B cell (primary cell): ENCODE data around the gene ANKS4B. TPM values are rescaled to one million over a fixed set of nuclear protein-coding genes. Genes with fewer than 3 reads are reported as not detected.

Source experiments
- ATAC-seq: fragments of 200-7000 bp; cut with Tn5 transposase; one replicate; pipeline ENCODE4 v1.10.0; 2021; ENCODE audit warnings: low read depth, mild to moderate bottlenecking, moderate number of reproducible peaks, moderate library complexity
- CTCF ChIA-PET: fragments of 350-600 bp; sonication (Branson Sonifier 250); formaldehyde crosslinking; loops from one replicate; lab custom pipeline; 2021; ENCODE audit warnings: antibody characterized with exemption, inconsistent platforms; lab: Charles Lee
- POLR2A ChIA-PET: fragments of 350-600 bp; sonication (Branson Sonifier 250); formaldehyde crosslinking; loops from one replicate; lab custom pipeline; 2021; ENCODE audit warnings: antibody characterized with exemption; lab: Charles Lee
- DNase-seq: peaks from one replicate; pipeline ENCODE4 v3.0.0; 2013
- H2AFZ ChIP-seq: 2 replicates; pipeline ENCODE4 v1.6.1; 2012; ENCODE audit warnings: mild to moderate bottlenecking, low read depth, low read length; ENCODE audit not compliant: insufficient read depth, poor library complexity, severe bottlenecking
- H3K27ac ChIP-seq, 2 donors: 1 replicate in 1 of 2; 2 replicates in 1 of 2; pipeline ENCODE4 v1.5.1; 2012 to 2013; ENCODE audit warnings: low read length in 2 of 2, mild to moderate bottlenecking in 2 of 2, moderate library complexity in 1 of 2
- H3K27me3 ChIP-seq, 4 experiments: fragments of 200-600 bp in 1 of 4; sonication (generic) in 1 of 4; replicated peaks in 1 of 4; 1 replicate in 2 of 4; 2 replicates in 2 of 4; pipeline versions ENCODE4 v1.6.1 to v1.7.0; 2013 to 2016; ENCODE audit warnings: low read length in 3 of 4, mild to moderate bottlenecking in 2 of 4, mixed read lengths in 1 of 4, moderate library complexity in 1 of 4; ENCODE audit not compliant: insufficient read depth in 4 of 4, control insufficient read depth in 3 of 4; ENCODE audit errors: control extremely low read depth in 1 of 4
- H3K36me3 ChIP-seq, 2 experiments: replicated peaks in 1 of 2; 1 replicate in 1 of 2; 2 replicates in 1 of 2; pipeline versions ENCODE4 v1.6.1 to v1.7.1; 2013; ENCODE audit warnings: low read length in 1 of 2; ENCODE audit not compliant: insufficient read depth in 2 of 2, control insufficient read depth in 1 of 2; ENCODE audit errors: control extremely low read depth in 1 of 2, extremely low read depth in 1 of 2
- H3K4me1 ChIP-seq, 2 donors: fragments of 200-600 bp in 1 of 2; sonication (generic) in 1 of 2; 1 replicate in 1 of 2; 2 replicates in 1 of 2; pipeline versions ENCODE4 v1.5.1 to v1.6.1; 2013 to 2017; ENCODE audit warnings: low read length in 2 of 2; ENCODE audit not compliant: control insufficient read depth in 2 of 2, insufficient read depth in 2 of 2
- H3K4me2 ChIP-seq: replicated peaks from 2 replicates; pipeline ENCODE3; 2012; ENCODE audit warnings: mild to moderate bottlenecking, low read depth, low read length; ENCODE audit not compliant: poor library complexity, severe bottlenecking
- H3K4me3 ChIP-seq, 5 experiments: fragments of 200-600 bp in 1 of 5; sonication (generic) in 1 of 5; 1 replicate in 3 of 5; 2 replicates in 2 of 5; pipeline versions ENCODE4 v1.5.1 to v1.7.0; 2011 to 2016; ENCODE audit warnings: low read length in 4 of 5, mild to moderate bottlenecking in 4 of 5, low read depth in 2 of 5, control low read depth in 1 of 5, moderate library complexity in 1 of 5; ENCODE audit not compliant: insufficient read depth in 1 of 5; ENCODE audit errors: control extremely low read depth in 1 of 5, extremely low read depth in 1 of 5
- H3K79me2 ChIP-seq: fragments of 200-600 bp; sonication (generic); one replicate; pipeline ENCODE4 v1.6.0; 2016; ENCODE audit warnings: low read length; ENCODE audit not compliant: control insufficient read depth, insufficient read depth
- H3K9ac ChIP-seq: fragments of 200-600 bp; sonication (generic); 2 replicates; pipeline ENCODE4 v1.6.1; 2017; ENCODE audit warnings: mild to moderate bottlenecking, low read length, moderate library complexity
- H3K9me3 ChIP-seq, 3 donors: one replicate each; pipeline versions ENCODE4 v1.6.1 to v1.7.1; 2013; ENCODE audit warnings: low read length in 2 of 3; ENCODE audit not compliant: control insufficient read depth in 2 of 3, insufficient read depth in 1 of 3; ENCODE audit errors: control extremely low read depth in 1 of 3
- H4K20me1 ChIP-seq: 2 replicates; pipeline ENCODE4 v1.6.0; 2012; ENCODE audit warnings: mild to moderate bottlenecking, low read length; ENCODE audit not compliant: insufficient read depth, control insufficient read depth, poor library complexity, severe bottlenecking
- H3K27ac Mint-ChIP-seq: one replicate; pipeline ENCODE4 v1.8.0; 2021; ENCODE audit warnings: mixed read lengths
- H3K27me3 Mint-ChIP-seq: one replicate; pipeline ENCODE4 v1.8.0; 2021; ENCODE audit warnings: mixed read lengths
- H3K4me1 Mint-ChIP-seq: one replicate; pipeline ENCODE4 v1.8.0; 2021; ENCODE audit warnings: mixed read lengths
- H3K4me3 Mint-ChIP-seq: one replicate; pipeline ENCODE4 v1.8.0; 2021; ENCODE audit warnings: mixed read lengths
- H3K9me3 Mint-ChIP-seq: one replicate; pipeline ENCODE4 v1.8.0; 2022; ENCODE audit warnings: mixed read lengths; ENCODE audit not compliant: insufficient read depth
- EZH2 ChIP-seq: IDR thresholded peaks from 2 replicates; pipeline ENCODE4 v1.6.1; 2012; ENCODE audit warnings: borderline replicate concordance, low read depth, mild to moderate bottlenecking, moderate library complexity, low read length; ENCODE audit not compliant: insufficient read depth, poor library complexity, severe bottlenecking
- WGBS: methylation state at CpG from one replicate; pipeline ENCODE4 v1.1.5; 2013; ENCODE audit warnings: missing lambda C conversion rate; ENCODE audit not compliant: insufficient coverage; 5-methylcytosine and 5-hydroxymethylcytosine counted together
- intact Hi-C: fragments of 100-400 bp; cut with micrococcal nuclease; formaldehyde crosslinking; loops from one replicate; pipeline ENCODE4 v1.10.0; 2022
- polyA plus RNA-seq: library from polyadenylated mRNA; depleted of rRNA; stranded (reverse); fragments of >200 nt; gene quantifications from 2 replicates; pipeline ENCODE4 v1.2.3, GENCODE V29; 2012
- total RNA-seq, 2 donors: library from RNA; stranded (reverse); fragments of 120-200 nt in 1 of 2; gene quantifications; 1 replicate in 1 of 2; 2 replicates in 1 of 2; pipeline versions ENCODE4 v1.2.3 to v1.2.4, GENCODE V29; 2013 to 2022
- TF ChIP-seq, protein P1 (sequence below): fragments of 200-600 bp; IDR thresholded peaks from one replicate; pipeline ENCODE4 v1.8.0; 2022; ENCODE audit warnings: antibody characterized with exemption, mild to moderate bottlenecking

Gene ANKS4B
- total and polyA plus RNA-seq, 2 donors (not counting 1 experiment from before 2014, with no cell fraction given): not detected

DNA sequence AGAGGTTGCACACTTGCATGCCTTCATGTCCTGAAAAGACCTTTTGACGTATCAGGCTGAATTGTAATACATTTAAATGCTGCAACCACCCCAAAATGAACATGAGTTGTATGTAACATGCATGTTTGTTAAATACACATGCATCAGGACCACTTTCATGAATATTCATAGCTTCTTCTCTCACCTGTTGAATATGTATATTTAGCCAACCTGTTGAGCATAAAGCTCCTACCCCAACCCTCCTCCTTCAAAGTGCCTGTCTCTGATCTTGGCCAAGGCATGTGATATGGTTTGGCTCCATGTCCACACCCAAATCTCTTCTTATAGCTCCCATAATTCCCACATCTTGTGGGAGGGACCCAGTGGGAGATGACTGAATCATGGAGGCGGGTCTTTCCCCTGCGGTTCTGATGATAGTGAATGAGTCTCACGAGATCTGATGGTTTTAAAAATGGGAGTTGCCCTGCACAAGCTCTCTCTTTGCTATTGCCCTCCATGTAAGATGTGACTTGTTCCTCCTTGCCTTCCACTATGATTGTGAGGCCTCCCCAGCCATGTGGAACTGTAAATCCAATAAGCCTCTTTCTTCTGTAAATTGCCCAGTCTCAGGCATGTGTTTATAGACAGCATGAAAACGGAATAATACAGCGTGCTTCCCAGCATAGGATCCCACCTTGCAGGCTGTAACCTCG, 48.3 kb downstream of the ANKS4B start:
- H3K4me3 ChIP-seq: no peak overlapping the region
- H3K9me3 ChIP-seq: peaks cover 2 to 7% (median 7%) of the 10 kb centered on the region in 3 donors
- no peaks in the 10 kb centered on the region for H3K36me3 ChIP-seq
- ChIA-PET CTCF (interaction anchor here (0.8 kb wide), 1 partner anchor 286 kb away, joined by 3 read pairs; no protein-coding TSS in a partner anchor), POLR2A (no interaction called here)
- no peak overlapping the region for H3K4me3 Mint-ChIP-seq
- H3K4me1 ChIP-seq: peaks cover 25 to 27% of the 10 kb centered on the region in 2 donors
- ATAC-seq (no peak), DNase-seq (no peak)
- TF ChIP-seq, protein P1, sequence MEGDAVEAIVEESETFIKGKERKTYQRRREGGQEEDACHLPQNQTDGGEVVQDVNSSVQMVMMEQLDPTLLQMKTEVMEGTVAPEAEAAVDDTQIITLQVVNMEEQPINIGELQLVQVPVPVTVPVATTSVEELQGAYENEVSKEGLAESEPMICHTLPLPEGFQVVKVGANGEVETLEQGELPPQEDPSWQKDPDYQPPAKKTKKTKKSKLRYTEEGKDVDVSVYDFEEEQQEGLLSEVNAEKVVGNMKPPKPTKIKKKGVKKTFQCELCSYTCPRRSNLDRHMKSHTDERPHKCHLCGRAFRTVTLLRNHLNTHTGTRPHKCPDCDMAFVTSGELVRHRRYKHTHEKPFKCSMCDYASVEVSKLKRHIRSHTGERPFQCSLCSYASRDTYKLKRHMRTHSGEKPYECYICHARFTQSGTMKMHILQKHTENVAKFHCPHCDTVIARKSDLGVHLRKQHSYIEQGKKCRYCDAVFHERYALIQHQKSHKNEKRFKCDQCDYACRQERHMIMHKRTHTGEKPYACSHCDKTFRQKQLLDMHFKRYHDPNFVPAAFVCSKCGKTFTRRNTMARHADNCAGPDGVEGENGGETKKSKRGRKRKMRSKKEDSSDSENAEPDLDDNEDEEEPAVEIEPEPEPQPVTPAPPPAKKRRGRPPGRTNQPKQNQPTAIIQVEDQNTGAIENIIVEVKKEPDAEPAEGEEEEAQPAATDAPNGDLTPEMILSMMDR: no peak
- no peak for TF ChIP-seq EZH2
- WGBS: no CpG with 5 or more reads among the region's 7 CpGs
- H3K27ac ChIP-seq: no peak overlapping the region
- H2AFZ ChIP-seq: no peak overlapping the region
- H3K9me3 Mint-ChIP-seq: peaks cover 3% of the 10 kb centered on the region
- H3K9ac ChIP-seq: no peak overlapping the region
- no peaks in the 10 kb centered on the region for H4K20me1 ChIP-seq
- H3K79me2 ChIP-seq: peaks cover 7% of the 10 kb centered on the region
- H3K4me2 ChIP-seq: no peak overlapping the region
- intact Hi-C loops: loop anchor here (1.0 kb wide), 1 partner anchor 20 kb away; no protein-coding TSS in a partner anchor
- H3K27me3 ChIP-seq: peaks cover 0 to 29% (median 14%) of the 10 kb centered on the region in 4 experiments
- H3K4me1 Mint-ChIP-seq: peaks cover 26% of the 10 kb centered on the region
- H3K27me3 Mint-ChIP-seq: peaks cover 15% of the 10 kb centered on the region
- no peak overlapping the region for H3K27ac Mint-ChIP-seq
